ENCODE measurements around the gene PLPP4.

Gene PLPP4

DNA sequence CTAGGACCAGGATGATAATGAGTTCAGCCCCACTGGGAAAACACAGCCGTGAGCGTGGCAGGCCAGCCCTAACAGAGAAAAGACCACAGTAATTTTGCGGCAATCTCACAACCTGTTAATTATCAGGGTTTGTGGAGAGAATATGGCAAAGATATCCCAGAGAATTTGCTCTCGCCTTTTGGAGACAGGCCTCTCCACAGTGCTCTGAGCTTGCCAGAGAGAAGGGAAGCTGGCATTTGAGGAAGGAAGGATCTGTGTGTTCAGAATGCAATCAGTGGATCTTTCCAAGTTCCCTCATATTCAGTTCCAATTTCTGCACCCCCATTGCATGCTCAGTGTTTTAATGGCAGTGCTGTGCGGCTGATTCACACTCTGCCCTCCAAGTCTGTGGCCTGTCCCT, 60.2 kb downstream of the PLPP4 start:
- peak in 1 of 56 donors; percentile 22 for DNase-seq

DNA sequence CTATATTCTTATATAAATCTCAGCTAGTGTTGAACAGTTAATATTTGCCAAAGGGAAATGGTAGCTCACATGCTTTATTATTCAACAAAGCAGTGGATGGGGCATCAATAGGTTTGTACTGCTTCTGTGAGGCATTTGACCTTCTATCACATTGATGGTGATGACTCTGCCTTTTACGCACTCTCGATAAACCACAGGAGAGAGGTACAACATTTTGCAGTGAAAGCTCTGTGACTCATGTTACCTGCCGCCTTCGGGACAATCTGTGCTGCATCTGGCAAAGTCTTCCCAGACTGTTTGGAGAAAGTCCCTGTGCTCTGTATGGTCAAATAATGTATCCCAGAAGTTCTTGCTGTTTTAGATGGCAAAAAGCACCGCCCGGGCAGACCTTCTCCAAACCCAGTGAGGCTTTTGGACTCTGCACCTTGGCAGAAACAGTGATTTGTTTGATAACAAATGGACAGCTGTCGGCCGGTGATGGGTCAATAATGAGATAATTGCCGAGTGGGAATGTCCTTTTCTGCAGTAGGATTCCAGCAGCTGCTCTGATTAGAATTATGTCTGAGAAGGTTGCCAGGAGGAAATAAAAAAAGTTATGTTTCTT, 61.0 kb downstream of the PLPP4 start:
- no peak for DNase-seq

- no peak for DNase-seq
Measured at GRCh38 chr10:120521880-120522279, 64.9 kb downstream of the PLPP4 start.

GRCh38 chr10:120527691-120528090, 70.7 kb downstream of the PLPP4 start:
- no peak for DNase-seq

DNA sequence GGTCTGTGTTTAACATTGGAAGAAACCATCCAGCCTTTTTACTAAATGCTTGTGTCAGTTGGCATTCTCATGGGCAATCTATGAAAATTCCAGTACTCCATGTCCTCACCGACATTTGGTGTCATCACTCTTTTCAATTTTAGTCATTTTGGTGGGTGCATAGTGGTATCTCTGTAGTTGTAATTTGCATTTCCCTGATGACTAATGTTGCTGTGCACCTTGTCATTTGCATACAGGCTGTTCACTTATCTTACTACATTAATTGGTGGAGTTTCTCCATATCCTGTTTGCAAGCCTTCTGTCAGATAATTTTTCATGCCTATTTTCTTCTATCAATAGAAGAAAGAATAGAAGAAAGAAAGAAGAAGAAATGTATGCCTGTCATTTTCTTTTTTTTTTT, 73.7 kb downstream of the PLPP4 start:
- no peak for DNase-seq

GRCh38 chr10:120538091-120538490, 81.1 kb downstream of the PLPP4 start:
- no peak for DNase-seq

- DNase-seq = no peak
Measured at GRCh38 chr10:120539076-120539475, 82.0 kb downstream of the PLPP4 start.

- DNase-seq = no peak
Measured at GRCh38 chr10:120540486-120540885, 83.5 kb downstream of the PLPP4 start.

GRCh38 chr10:120541984-120542383, 85.0 kb downstream of the PLPP4 start:
- no peak for DNase-seq

GRCh38 chr10:120542591-120542990, 85.6 kb downstream of the PLPP4 start:
- DNase-seq = no peak

DNA sequence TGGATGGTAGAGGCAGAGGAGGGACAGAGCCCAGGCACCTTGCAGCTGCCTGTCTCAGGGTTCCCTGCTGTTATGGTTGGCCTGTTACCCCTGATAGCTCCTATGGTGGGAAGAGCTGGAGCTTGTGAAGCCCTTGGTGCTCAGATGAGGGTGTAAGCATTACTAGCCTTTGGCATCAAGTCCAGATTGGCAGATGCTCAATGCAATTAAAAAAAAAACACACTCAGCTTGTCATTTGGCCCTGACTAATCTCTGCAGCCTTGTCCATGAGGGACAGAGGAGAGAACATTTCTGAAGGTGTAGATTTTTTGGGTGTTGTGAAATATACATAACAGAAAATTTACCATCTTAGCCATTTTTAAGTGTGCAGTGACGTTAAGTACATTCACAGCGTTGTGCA, 86.3 kb downstream of the PLPP4 start:
- DNase-seq = no peak

DNA sequence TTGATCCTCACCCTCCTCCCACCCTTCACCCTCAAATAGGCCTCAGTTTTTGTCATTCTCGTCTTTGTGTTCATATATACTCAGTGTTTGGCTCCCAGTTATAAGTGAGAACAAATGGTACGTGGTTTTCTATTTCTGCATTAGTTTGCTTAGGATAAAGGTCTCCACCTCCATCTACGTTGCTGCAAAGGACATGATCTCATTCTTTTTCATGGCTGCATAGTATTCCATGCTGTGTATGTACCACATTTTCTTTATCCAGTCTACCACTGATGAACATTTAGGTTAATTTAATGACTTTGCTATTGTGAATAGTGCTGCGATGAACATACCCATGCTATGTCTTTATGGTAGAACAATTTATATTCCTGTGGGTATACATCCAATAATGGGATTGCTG, 91.2 kb downstream of the PLPP4 start:
- DNase-seq = no peak

GRCh38 chr10:120552262-120552661, 95.2 kb downstream of the PLPP4 start:
- DNase-seq = no peak

- no peak for DNase-seq
Measured at GRCh38 chr10:120553911-120554310, 96.9 kb downstream of the PLPP4 start.

- DNase-seq = no peak
Measured at GRCh38 chr10:120555436-120555835, 98.4 kb downstream of the PLPP4 start.

DNA sequence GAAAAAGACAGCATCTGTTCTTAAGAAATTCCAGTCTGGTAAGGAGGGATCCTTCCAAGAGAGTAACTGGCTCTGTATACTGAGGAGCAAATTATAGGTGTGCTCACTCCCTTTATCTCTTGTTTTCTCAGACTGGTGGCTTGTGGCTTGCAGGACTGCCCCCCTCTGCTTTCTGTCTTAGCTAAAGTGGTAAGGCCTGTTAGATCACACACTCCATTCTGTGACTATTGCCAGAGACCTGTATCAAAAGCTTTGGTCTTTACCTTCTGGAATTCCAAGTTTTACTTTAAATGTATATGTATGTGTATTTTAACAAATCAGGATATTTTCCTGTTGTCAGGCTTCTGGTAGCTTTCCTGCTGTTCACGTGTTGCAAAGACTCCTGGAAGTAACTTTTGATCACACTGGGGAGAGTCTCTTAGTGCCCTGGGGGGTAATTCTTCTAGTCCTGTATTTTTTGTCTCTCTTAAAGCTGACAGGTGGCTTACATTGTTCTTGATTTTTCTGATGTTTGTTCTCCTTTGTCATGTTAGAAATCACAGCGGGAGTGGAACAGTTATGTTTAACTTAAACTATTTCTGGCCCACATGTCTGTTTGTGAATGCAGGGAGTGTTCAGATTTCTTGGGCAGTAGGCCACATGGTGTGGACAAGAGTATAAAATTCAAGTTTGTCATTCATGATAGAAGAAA, 99.0 kb downstream of the PLPP4 start:
- DNase-seq = no peak

- no peak for DNase-seq
Measured at GRCh38 chr10:120557311-120557710, 100.3 kb downstream of the PLPP4 start.

DNA sequence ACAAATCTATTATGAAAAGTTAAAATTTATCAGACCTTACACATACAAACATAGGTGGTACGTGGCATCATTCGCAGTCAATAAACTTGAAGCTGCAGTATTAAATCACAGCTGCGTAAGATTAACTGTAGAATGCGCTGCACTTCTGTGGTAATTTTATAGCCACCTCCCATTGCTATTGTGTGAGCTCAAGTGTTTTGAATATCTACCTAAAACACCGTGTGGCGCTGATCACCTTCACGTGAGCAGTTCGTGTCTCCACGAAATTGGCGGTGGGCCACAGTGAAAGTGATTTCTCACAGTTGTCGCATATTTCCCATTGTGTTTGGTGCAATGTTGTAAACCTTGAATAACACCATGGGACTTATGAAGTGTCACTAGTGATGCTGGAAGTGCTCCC, 102.8 kb downstream of the PLPP4 start:
- no peak for DNase-seq

GRCh38 chr10:120562956-120563355, 105.9 kb downstream of the PLPP4 start:
- DNase-seq = no peak

GRCh38 chr10:120570418-120570817, 113.4 kb downstream of the PLPP4 start:
- DNase-seq = no peak

DNA sequence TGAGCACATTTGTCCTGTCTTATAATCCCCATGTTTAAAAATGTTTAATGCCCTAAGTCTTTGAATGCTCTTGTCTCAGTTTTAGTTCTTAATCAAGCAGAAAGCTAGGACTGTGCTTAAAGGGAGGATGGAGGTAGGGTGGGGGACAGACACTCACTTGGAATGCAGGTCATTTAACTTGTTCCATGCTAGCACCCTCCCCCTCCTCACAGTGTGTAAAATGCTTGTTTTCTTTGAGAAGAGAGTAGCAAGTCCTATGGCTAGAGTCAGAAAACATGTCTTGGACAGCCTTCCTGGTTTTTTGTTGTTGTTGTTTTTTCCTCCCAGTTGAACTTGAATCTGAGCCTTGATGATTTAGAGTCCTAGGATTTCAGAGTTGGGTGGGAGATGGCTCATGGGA, 114.2 kb downstream of the PLPP4 start:
- DNase-seq = no peak

DNA sequence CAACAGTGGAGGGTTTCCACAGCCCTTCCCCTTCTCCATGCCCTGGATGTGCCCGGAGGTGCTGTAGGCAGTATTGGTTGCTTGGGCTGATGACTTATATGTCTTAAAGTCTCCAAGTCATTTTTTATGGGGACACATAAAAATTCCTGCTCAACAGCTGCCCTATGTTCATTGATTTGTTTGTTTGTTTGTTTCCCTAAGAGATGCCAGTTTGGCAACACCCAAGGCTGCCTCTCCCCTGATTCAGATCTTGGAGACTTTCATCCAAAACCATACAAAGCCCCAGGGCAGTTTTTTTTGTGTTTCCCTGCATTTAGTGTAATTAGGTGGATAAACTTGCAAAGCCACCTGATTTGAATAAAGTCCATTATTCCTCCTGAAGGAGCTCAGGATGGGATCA, 115.3 kb downstream of the PLPP4 start:
- DNase-seq = no peak

GRCh38 chr10:120573355-120573754, 116.3 kb downstream of the PLPP4 start:
- DNase-seq = no peak

- DNase-seq = peak in 1 of 56 donors; percentile 14
Measured at GRCh38 chr10:120574981-120575380, 118.0 kb downstream of the PLPP4 start.
